Measurements from ENCODE around the gene PDIA5. TPM values are rescaled to one million over a fixed set of nuclear protein-coding genes. Genes with fewer than 3 reads are reported as not detected.

Gene PDIA5
- total RNA-seq, 4 donors from 2014 or later, result 3.9 to 13.0 (median 12.0) TPM

- Histone ChIP-seq H3K36me3 (peaks cover 0 to 78% (median 0%) of the 10 kb centered on the region in 3 donors), H3K4me1 (no peaks in the 10 kb centered on the region), H3K4me3 (no peak overlapping the region), H3K27me3 (no peaks in the 10 kb centered on the region), H3K9me3 (no peaks in the 10 kb centered on the region), H3K27ac (no peak overlapping the region)
- DNase-seq, result no peak
- TF ChIP-seq POLR2A (IDR thresholded peaks at IDR 0.05) (no peak), CTCF (IDR thresholded peaks at IDR 0.05) (no peak)
- intact Hi-C loops (cut with DNase I), result no loop called here
- WGBS, 2 donors, result 78 to 80% methylated on average over 9 of the region's 9 CpGs
Observed at GRCh38 chr3:123159926-123160635, 93.3 kb downstream of the PDIA5 start.

GRCh38 chr3:123161167-123161566, 94.3 kb downstream of the PDIA5 start:
- Histone ChIP-seq H3K4me1 (no peaks in the 10 kb centered on the region), H3K27ac (no peak overlapping the region), H3K36me3 (peaks cover 0 to 70% (median 0%) of the 10 kb centered on the region in 3 donors), H3K9me3 (no peaks in the 10 kb centered on the region), H3K4me3 (no peak overlapping the region), H3K27me3 (no peaks in the 10 kb centered on the region)
- WGBS, 2 donors, result 80 to 95% methylated on average over 1 to 4 of the region's 7 CpGs
- TF ChIP-seq CTCF (IDR thresholded peaks at IDR 0.05), result no peak
- TF ChIP-seq POLR2A (IDR thresholded peaks at IDR 0.05), result no peak
- intact Hi-C loops (cut with DNase I), result no loop called here
- DNase-seq, result no peak

GRCh38 chr3:123163141-123163540, 96.3 kb downstream of the PDIA5 start:
- H3K36me3 ChIP-seq, result peaks cover 0 to 53% (median 6%) of the 10 kb centered on the region in 3 donors
- 93 to 100% methylated on average over 4 of the region's 4 CpGs for WGBS, 2 donors

GRCh38 chr3:123165163-123165562, 98.3 kb downstream of the PDIA5 start:
- H3K4me3 ChIP-seq, result no peak overlapping the region
- no peaks in the 10 kb centered on the region for H3K27me3 ChIP-seq
- no peak for DNase-seq
- no peaks in the 10 kb centered on the region for H3K4me1 ChIP-seq
- TF ChIP-seq CTCF (IDR thresholded peaks at IDR 0.05) (no peak), POLR2A (IDR thresholded peaks at IDR 0.05) (no peak)
- H3K36me3 ChIP-seq, result peaks cover 0 to 42% (median 6%) of the 10 kb centered on the region in 3 donors
- no peak overlapping the region for H3K27ac ChIP-seq
- no peaks in the 10 kb centered on the region for H3K9me3 ChIP-seq
- 97 to 100% methylated on average over 1 of the region's 1 CpG for WGBS, 2 donors
- intact Hi-C loops (cut with DNase I), result no loop called here

More at GRCh38 chr3:123163141-123163540, 96.3 kb downstream of the PDIA5 start:
- no peaks in the 10 kb centered on the region for H3K4me1 ChIP-seq
- no peak overlapping the region for H3K27ac ChIP-seq
- no peak overlapping the region for H3K4me3 ChIP-seq
- intact Hi-C loops (cut with DNase I), result no loop called here
- TF ChIP-seq CTCF (IDR thresholded peaks at IDR 0.05) (no peak), POLR2A (IDR thresholded peaks at IDR 0.05) (no peak)
- no peaks in the 10 kb centered on the region for H3K27me3 ChIP-seq
- DNase-seq, result no peak
- no peaks in the 10 kb centered on the region for H3K9me3 ChIP-seq

- H3K9me3 ChIP-seq, result no peaks in the 10 kb centered on the region
- WGBS, 2 donors, result 100% methylated on average over 2 of the region's 2 CpGs
- H3K4me3 ChIP-seq, result no peak overlapping the region
- no peak overlapping the region for H3K27ac ChIP-seq
- intact Hi-C loops (cut with DNase I), result no loop called here
- TF ChIP-seq POLR2A (IDR thresholded peaks at IDR 0.05), result no peak
- no peak for TF ChIP-seq CTCF (IDR thresholded peaks at IDR 0.05)
- no peaks in the 10 kb centered on the region for H3K4me1 ChIP-seq
- DNase-seq, result no peak
- H3K27me3 ChIP-seq, result no peaks in the 10 kb centered on the region
- peaks cover 0 to 17% (median 6%) of the 10 kb centered on the region in 3 donors for H3K36me3 ChIP-seq
Observed at GRCh38 chr3:123167686-123168085, 100.9 kb downstream of the PDIA5 start.

Data from esophagus squamous epithelium (tissue), 5 donors.